ENCODE measurements around the gene ENPP4. TPM values are rescaled to one million over a fixed set of nuclear protein-coding genes. Genes with fewer than 3 reads are reported as not detected.

ENPP4 gene
- polyA plus RNA-seq (2012; ENCODE audit: insufficient read length, low read depth), result not detected

GRCh38 chr6:46129629-46130511, at the start of gene ENPP4:
Gene ENPP4 (plus strand): TSS chr6:46129989. CDS start chr6:46139584, 9,595 bp downstream.
- TF ChIP-seq TAF1 (IDR thresholded peaks at IDR 0.05; ENCODE audit: borderline replicate concordance, insufficient read depth, low read length), result no peak
- TF ChIP-seq REST (IDR thresholded peaks at IDR 0.05; ENCODE audit: insufficient read depth in 1 of 2, low read depth in 2 of 2, low read length in 2 of 2), result no peak
- TF ChIP-seq SIN3A (IDR thresholded peaks at IDR 0.05; ENCODE audit: borderline replicate concordance, insufficient read depth, low read length), result no peak
- no peak for TF ChIP-seq POLR2AphosphoS5 (IDR thresholded peaks at IDR 0.05; ENCODE audit: low read depth, low read length)
- TF ChIP-seq FOXP2 (optimal IDR thresholded peaks at IDR 0.05; ENCODE audit: borderline replicate concordance, extremely low read depth, extremely low read length, insufficient read depth), result no peak

GRCh38 chr6:46080111-46080510, 49.7 kb upstream of the ENPP4 start:
- TF ChIP-seq POLR2AphosphoS5 (IDR thresholded peaks at IDR 0.05; ENCODE audit: low read depth, low read length) (no peak), REST (IDR thresholded peaks at IDR 0.05; ENCODE audit: insufficient read depth in 1 of 2, low read depth in 2 of 2, low read length in 2 of 2) (no peak), FOXP2 (optimal IDR thresholded peaks at IDR 0.05; ENCODE audit: borderline replicate concordance, extremely low read depth, extremely low read length, insufficient read depth) (no peak), TAF1 (IDR thresholded peaks at IDR 0.05; ENCODE audit: borderline replicate concordance, insufficient read depth, low read length) (no peak), SIN3A (IDR thresholded peaks at IDR 0.05; ENCODE audit: borderline replicate concordance, insufficient read depth, low read length) (no peak)

GRCh38 chr6:46090115-46091079, 39.4 kb upstream of the ENPP4 start:
- TF ChIP-seq TAF1 (IDR thresholded peaks at IDR 0.05; ENCODE audit: borderline replicate concordance, insufficient read depth, low read length) (no peak), POLR2AphosphoS5 (IDR thresholded peaks at IDR 0.05; ENCODE audit: low read depth, low read length) (no peak)

- no peak for TF ChIP-seq TAF1 (IDR thresholded peaks at IDR 0.05; ENCODE audit: borderline replicate concordance, insufficient read depth, low read length)
- TF ChIP-seq FOXP2 (optimal IDR thresholded peaks at IDR 0.05; ENCODE audit: borderline replicate concordance, extremely low read depth, extremely low read length, insufficient read depth), result no peak
- no peak for TF ChIP-seq REST (IDR thresholded peaks at IDR 0.05; ENCODE audit: insufficient read depth in 1 of 2, low read depth in 2 of 2, low read length in 2 of 2)
- TF ChIP-seq POLR2AphosphoS5 (IDR thresholded peaks at IDR 0.05; ENCODE audit: low read depth, low read length), result no peak
- TF ChIP-seq SIN3A (IDR thresholded peaks at IDR 0.05; ENCODE audit: borderline replicate concordance, insufficient read depth, low read length), result no peak
Measured at GRCh38 chr6:46091080-46091478, 38.7 kb upstream of the ENPP4 start.

GRCh38 chr6:46095251-46095650, 34.5 kb upstream of the ENPP4 start:
- TF ChIP-seq REST (IDR thresholded peaks at IDR 0.05; ENCODE audit: insufficient read depth in 1 of 2, low read depth in 2 of 2, low read length in 2 of 2), result no peak
- no peak for TF ChIP-seq FOXP2 (optimal IDR thresholded peaks at IDR 0.05; ENCODE audit: borderline replicate concordance, extremely low read depth, extremely low read length, insufficient read depth)
- TF ChIP-seq POLR2AphosphoS5 (IDR thresholded peaks at IDR 0.05; ENCODE audit: low read depth, low read length), result no peak
- TF ChIP-seq TAF1 (IDR thresholded peaks at IDR 0.05; ENCODE audit: borderline replicate concordance, insufficient read depth, low read length), result no peak
